Measurements from ENCODE around the gene RAB11FIP3. TPM values are rescaled to one million over a fixed set of nuclear protein-coding genes. Genes with fewer than 3 reads are reported as not detected.
A peak's percentile ranks its signal among the peaks of the same experiment; 100 is the strongest.

RAB11FIP3 gene
- total RNA-seq, 1 experiment from 2014 or later: 37.1 TPM

- Histone ChIP-seq H3K56ac (ENCODE audit: insufficient read length, low read depth, low read length) (no peak overlapping the region), H4K20me1 (ENCODE audit: control insufficient read depth, insufficient read depth, insufficient read length) (peaks cover 2% of the 10 kb centered on the region), H2AK5ac (ENCODE audit: insufficient read length, low read length) (no peak overlapping the region), H3K23ac (ENCODE audit: insufficient read length, low read depth, low read length) (no peak overlapping the region), H2BK12ac (ENCODE audit: insufficient read length, low read depth, low read length) (no peak overlapping the region), H2BK120ac (ENCODE audit: low read depth, low read length, poor library complexity, severe bottlenecking) (no peak overlapping the region), H3K27me3 (ENCODE audit: insufficient read depth, low read length) (no peaks in the 10 kb centered on the region), H2BK5ac (ENCODE audit: insufficient read length, low read length) (no peak overlapping the region), H3K23me2 (ENCODE audit: insufficient read length, low read depth, low read length, poor library complexity, severe bottlenecking) (no peaks in the 10 kb centered on the region), H2BK15ac (ENCODE audit: low read depth, low read length) (no peak overlapping the region), H3K14ac (ENCODE audit: insufficient read depth, low read length) (no peak overlapping the region; the same call in 1 of the 2 replicates), H3K27ac (ENCODE audit: insufficient read length, low read depth, low read length) (no peak overlapping the region), H3K79me2 (ENCODE audit: insufficient read depth, low read length) (no peaks in the 10 kb centered on the region), H2AFZ (ENCODE audit: low read length) (no peak overlapping the region), H2BK20ac (ENCODE audit: low read depth, low read length, poor library complexity, severe bottlenecking) (no peak overlapping the region), H4K5ac (ENCODE audit: insufficient read length, low read depth, low read length) (no peak overlapping the region), H3K4me1 (ENCODE audit: insufficient read depth, low read length) (no peaks in the 10 kb centered on the region; the same call in 1 of the 2 replicates), H3K4me2 (ENCODE audit: insufficient read depth, insufficient read length, low read length) (no peak overlapping the region), H3K79me1 (ENCODE audit: insufficient read depth, low read depth, low read length, poor library complexity, severe bottlenecking) (no peaks in the 10 kb centered on the region), H3K4ac (ENCODE audit: low read depth, low read length) (no peak overlapping the region), H4K91ac (ENCODE audit: insufficient read length, low read depth, low read length) (no peak overlapping the region), H4K8ac (replicated peaks; ENCODE audit: insufficient read length, low read depth, low read length) (no peak overlapping the region), H3T11ph (ENCODE audit: low read length) (no peak overlapping the region), H3K9ac (ENCODE audit: extremely low read depth, insufficient read length, low read length) (no peak overlapping the region), H3K18ac (ENCODE audit: insufficient read length, low read depth, low read length) (no peak overlapping the region), H3K9me3 (ENCODE audit: control insufficient read depth, low read depth, low read length) (no peaks in the 10 kb centered on the region)
- no CpG with 5 or more reads among the region's 19 CpGs for WGBS (ENCODE audit: extremely low coverage, insufficient read length, low lambda C conversion rate)
- Mint-ChIP-seq H3K27me3 (ENCODE audit: low read depth) (peaks cover 2% of the 10 kb centered on the region; the same call in 1 of the 2 replicates), H3K36me3 (ENCODE audit: insufficient read depth in 1 of 3, low read depth in 3 of 3) (peaks cover 0 to 9% (median 3%) of the 10 kb centered on the region in 3 experiments; a peak in 4 of 7 replicates), H3K27ac (peak overlapping the region in 2 of 3 experiments; percentile 56 to 84; a peak in 4 of 7 replicates), H3K9me3 (no peaks in the 10 kb centered on the region), H3K4me1 (peaks cover 41 to 50% of the 10 kb centered on the region in 2 experiments), H3K4me3 (no peak overlapping the region)
- DNase-seq: no peak
- TF ChIP-seq CTCF (conservative IDR thresholded peaks at IDR 0.05): no peak
These were observed 49.1 kb downstream of the RAB11FIP3 start for GRCh38 chr16:474420-475122.
